Muscle layer of duodenum (tissue), 2 donors: ENCODE measurements around the gene MICU2.

ENCODE experiments used
- H3K27ac ChIP-seq: one replicate; pipeline ENCODE4 v1.7.0; 2013; ENCODE audit warnings: mild to moderate bottlenecking, low read length
- H3K27me3 ChIP-seq: one replicate; pipeline ENCODE4 v1.7.0; 2013; ENCODE audit warnings: low read depth, mild to moderate bottlenecking, control low read depth, low read length
- H3K36me3 ChIP-seq, 2 donors: one replicate each; pipeline ENCODE4 v1.7.0; 2013; ENCODE audit warnings: low read length in 2 of 2, control low read depth in 1 of 2, mild to moderate bottlenecking in 1 of 2; ENCODE audit not compliant: insufficient read depth in 2 of 2, control insufficient read depth in 1 of 2
- H3K4me1 ChIP-seq, 2 donors: one replicate each; pipeline ENCODE4 v1.7.0; 2013; ENCODE audit warnings: low read length in 2 of 2, mild to moderate bottlenecking in 2 of 2, control low read depth in 1 of 2, moderate library complexity in 1 of 2; ENCODE audit not compliant: insufficient read depth in 2 of 2, control insufficient read depth in 1 of 2
- H3K4me3 ChIP-seq, 2 donors: one replicate each; pipeline ENCODE4 v1.7.0; 2013; ENCODE audit warnings: low read length in 2 of 2, low read depth in 1 of 2, mild to moderate bottlenecking in 1 of 2
- H3K9me3 ChIP-seq, 2 donors: one replicate each; pipeline ENCODE4 v1.7.0; 2013; ENCODE audit warnings: low read length in 2 of 2, control low read depth in 1 of 2, mild to moderate bottlenecking in 1 of 2; ENCODE audit not compliant: control insufficient read depth in 1 of 2
- donor health status: healthy.

The MICU2 gene

GRCh38 chr13:21453387-21454081, 150.4 kb downstream of the MICU2 start:
- H3K4me1 ChIP-seq, result peaks cover 0 to 12% of the 10 kb centered on the region in 2 donors
- H3K27me3 ChIP-seq, result no peaks in the 10 kb centered on the region
- H3K4me3 ChIP-seq, result no peak overlapping the region
- no peaks in the 10 kb centered on the region for H3K36me3 ChIP-seq
- no peak overlapping the region for H3K27ac ChIP-seq
- H3K9me3 ChIP-seq, result no peaks in the 10 kb centered on the region

GRCh38 chr13:21450936-21451335, 153.0 kb downstream of the MICU2 start:
- Histone ChIP-seq H3K9me3 (no peaks in the 10 kb centered on the region), H3K36me3 (no peaks in the 10 kb centered on the region), H3K4me3 (no peak overlapping the region), H3K4me1 (no peaks in the 10 kb centered on the region), H3K27ac (no peak overlapping the region), H3K27me3 (no peaks in the 10 kb centered on the region)

- no peaks in the 10 kb centered on the region for H3K27me3 ChIP-seq
- no peak overlapping the region for H3K4me3 ChIP-seq
- no peaks in the 10 kb centered on the region for H3K4me1 ChIP-seq
- no peaks in the 10 kb centered on the region for H3K9me3 ChIP-seq
- no peak overlapping the region for H3K27ac ChIP-seq
- no peaks in the 10 kb centered on the region for H3K36me3 ChIP-seq
Measured at GRCh38 chr13:21446656-21447055, 157.3 kb downstream of the MICU2 start.

GRCh38 chr13:21445759-21446158, 158.2 kb downstream of the MICU2 start:
- H3K27me3 ChIP-seq, result no peaks in the 10 kb centered on the region

GRCh38 chr13:21443171-21443570, 160.8 kb downstream of the MICU2 start:
- no peak overlapping the region for H3K4me3 ChIP-seq
- no peak overlapping the region for H3K27ac ChIP-seq
- peaks cover 0 to 3% of the 10 kb centered on the region in 2 donors for H3K9me3 ChIP-seq
- no peaks in the 10 kb centered on the region for H3K4me1 ChIP-seq
- H3K36me3 ChIP-seq, result no peaks in the 10 kb centered on the region
- H3K27me3 ChIP-seq, result no peaks in the 10 kb centered on the region

More at GRCh38 chr13:21445759-21446158, 158.2 kb downstream of the MICU2 start:
- H3K9me3 ChIP-seq, result no peaks in the 10 kb centered on the region
- no peaks in the 10 kb centered on the region for H3K36me3 ChIP-seq
- no peaks in the 10 kb centered on the region for H3K4me1 ChIP-seq
- H3K27ac ChIP-seq, result no peak overlapping the region
- no peak overlapping the region for H3K4me3 ChIP-seq
